Gastrocnemius medialis (tissue), 4 donors: ENCODE data around the gene ZXDC. TPM values are rescaled to one million over a fixed set of nuclear protein-coding genes. Genes with fewer than 3 reads are reported as not detected.

Experiments
- ATAC-seq, 2 donors: fragments of 150-250 bp; one replicate each; pipeline ENCODE4 v1.9.1; 2016
- DNase-seq, 2 donors: peaks; one replicate each; pipeline ENCODE4 v3.0.0-alpha.2; 2019
- H3K27ac ChIP-seq, 4 donors: fragments of 200-600 bp; sonication (generic); 1 replicate in 1 of 4; 2 replicates in 3 of 4; pipeline ENCODE4 v1.5.1; 2016 to 2018; ENCODE audit warnings: mild to moderate bottlenecking in 2 of 4, moderate library complexity in 1 of 4
- H3K27me3 ChIP-seq, 3 donors: fragments of 200-600 bp; sonication (generic) in 2 of 3; 1 replicate in 1 of 3; 2 replicates in 2 of 3; pipeline versions ENCODE4 v1.5.1 to v1.6.0; 2016 to 2019; ENCODE audit warnings: mild to moderate bottlenecking in 1 of 3, moderate library complexity in 1 of 3
- H3K36me3 ChIP-seq, 2 donors: fragments of 200-600 bp; sonication (generic) in 1 of 2; one replicate each; pipeline ENCODE4 v1.5.1; 2017 to 2018
- H3K4me1 ChIP-seq, 2 donors: fragments of 200-600 bp; sonication (generic) in 1 of 2; one replicate each; pipeline ENCODE4 v1.5.1; 2016 to 2017; ENCODE audit warnings: mild to moderate bottlenecking in 2 of 2
- H3K4me3 ChIP-seq, 4 donors: fragments of 200-600 bp; sonication (generic) in 3 of 4; 1 replicate in 1 of 4; 2 replicates in 3 of 4; pipeline ENCODE4 v1.5.1; 2016 to 2019; ENCODE audit warnings: mild to moderate bottlenecking in 2 of 4
- H3K9me3 ChIP-seq, 3 donors: fragments of 200-600 bp; sonication (generic) in 2 of 3; 1 replicate in 1 of 3; 2 replicates in 2 of 3; pipeline ENCODE4 v1.5.1; 2016 to 2019
- CTCF ChIP-seq, 5 experiments: fragments of 450-650 bp in 3 of 5; fragments of 200-600 bp in 2 of 5; sonication (generic) in 2 of 5; IDR thresholded peaks in 4 of 5; conservative IDR thresholded peaks in 1 of 5; 1 replicate in 4 of 5; 2 replicates in 1 of 5; pipeline ENCODE4 v1.5.1; 2016 to 2019; ENCODE audit warnings: antibody characterized with exemption in 5 of 5, mild to moderate bottlenecking in 3 of 5, moderate library complexity in 3 of 5
- POLR2A ChIP-seq, 2 donors: fragments of 450-650 bp; IDR thresholded peaks; one replicate each; pipeline ENCODE4 v1.6.1; 2017; ENCODE audit warnings: antibody characterized with exemption in 2 of 2, mild to moderate bottlenecking in 2 of 2, moderate library complexity in 2 of 2
- in situ Hi-C, 4 donors: fragments of 200-750 bp; cut with MboI; loops; one replicate each; pipeline versions ENCODE4 v1.15.0 to v1.8.0; 2017; ENCODE audit warnings: low sequenced_read_pairs in 4 of 4
- intact Hi-C: fragments of 100-400 bp; cut with DNase I; formaldehyde crosslinking; loops from one replicate; pipeline ENCODE4 v1.15.1; 2023; ENCODE audit warnings: low total_unique reads
- total RNA-seq, 4 donors: library from RNA; depleted of rRNA; stranded (reverse); fragments of >200 nt; gene quantifications; one replicate each; pipeline versions ENCODE4 v1.1.0 to v1.2.3, GENCODE V29; 2016

Gene ZXDC
- total RNA-seq, 4 donors from 2014 or later: 40.9 to 54.2 (median 45.4) TPM

- no peak for DNase-seq
- in situ Hi-C loops: no loop called here
- no peak for TF ChIP-seq POLR2A (IDR thresholded peaks at IDR 0.05)
These were observed 25.4 kb upstream of the ZXDC start for GRCh38 chr3:126501054-126501453.

GRCh38 chr3:126500016-126500415 is 24.3 kb upstream of the ZXDC start:
- in situ Hi-C loops: no loop called here
- Histone ChIP-seq H3K27me3 (no peaks in the 10 kb centered on the region), H3K4me3 (no peak overlapping the region), H3K9me3 (no peaks in the 10 kb centered on the region), H3K36me3 (no peaks in the 10 kb centered on the region), H3K4me1 (no peaks in the 10 kb centered on the region), H3K27ac (no peak overlapping the region)
- DNase-seq (no peak), ATAC-seq (no peak)
- TF ChIP-seq CTCF (IDR thresholded peaks at IDR 0.05 in 4 of 5, conservative IDR thresholded peaks at IDR 0.05 in 1 of 5): no peak
- TF ChIP-seq POLR2A (IDR thresholded peaks at IDR 0.05): no peak
- intact Hi-C loops: no loop called here

More at GRCh38 chr3:126501054-126501453, 25.4 kb upstream of the ZXDC start:
- intact Hi-C loops: no loop called here
- Histone ChIP-seq H3K27me3 (no peaks in the 10 kb centered on the region), H3K9me3 (no peaks in the 10 kb centered on the region), H3K4me1 (no peaks in the 10 kb centered on the region), H3K4me3 (no peak overlapping the region), H3K27ac (no peak overlapping the region), H3K36me3 (no peaks in the 10 kb centered on the region)
- no peak for ATAC-seq

- intact Hi-C loops: no loop called here
- no peak overlapping the region for H3K27ac ChIP-seq
- H3K27me3 ChIP-seq: no peaks in the 10 kb centered on the region
- no peak overlapping the region for H3K4me3 ChIP-seq
- in situ Hi-C loops: no loop called here
- H3K4me1 ChIP-seq: no peaks in the 10 kb centered on the region
- TF ChIP-seq CTCF (IDR thresholded peaks at IDR 0.05 in 4 of 5, conservative IDR thresholded peaks at IDR 0.05 in 1 of 5) (no peak), POLR2A (IDR thresholded peaks at IDR 0.05) (no peak)
- no peaks in the 10 kb centered on the region for H3K9me3 ChIP-seq
- no peak for ATAC-seq
- DNase-seq: no peak
- H3K36me3 ChIP-seq: no peaks in the 10 kb centered on the region
These were observed 23.7 kb upstream of the ZXDC start for GRCh38 chr3:126499401-126499800.

- Histone ChIP-seq H3K4me1 (no peaks in the 10 kb centered on the region), H3K27me3 (no peaks in the 10 kb centered on the region), H3K36me3 (no peaks in the 10 kb centered on the region), H3K27ac (no peak overlapping the region), H3K4me3 (no peak overlapping the region), H3K9me3 (no peaks in the 10 kb centered on the region)
- in situ Hi-C loops (no loop called here), intact Hi-C loops (no loop called here)
- TF ChIP-seq POLR2A (IDR thresholded peaks at IDR 0.05) (no peak), CTCF (IDR thresholded peaks at IDR 0.05 in 4 of 5, conservative IDR thresholded peaks at IDR 0.05 in 1 of 5) (no peak)
- no peak for ATAC-seq
- no peak for DNase-seq
These were observed 23.2 kb upstream of the ZXDC start for GRCh38 chr3:126498929-126499328.

GRCh38 chr3:126498461-126498860 is 22.8 kb upstream of the ZXDC start:
- H3K27me3 ChIP-seq: no peaks in the 10 kb centered on the region
- intact Hi-C loops: no loop called here
- H3K4me3 ChIP-seq: no peak overlapping the region
- DNase-seq: no peak
- H3K9me3 ChIP-seq: no peaks in the 10 kb centered on the region
- H3K4me1 ChIP-seq: no peaks in the 10 kb centered on the region
- H3K27ac ChIP-seq: no peak overlapping the region
- in situ Hi-C loops: no loop called here
- no peak for ATAC-seq
- H3K36me3 ChIP-seq: no peaks in the 10 kb centered on the region
- TF ChIP-seq CTCF (IDR thresholded peaks at IDR 0.05 in 4 of 5, conservative IDR thresholded peaks at IDR 0.05 in 1 of 5): no peak
- TF ChIP-seq POLR2A (IDR thresholded peaks at IDR 0.05): no peak
